K562 (cell line): ENCODE results near the gene KCNJ11. TPM values are rescaled to one million over a fixed set of nuclear protein-coding genes. Genes with fewer than 3 reads are reported as not detected.
A peak's percentile ranks its signal among the peaks of the same experiment; 100 is the strongest.

ENCODE experiments used
- ARID4B ChIP-seq: sonication (generic); formaldehyde crosslinking; IDR thresholded peaks from 2 replicates; pipeline ENCODE4 v1.8.0; 2022; ENCODE audit warnings: mild to moderate bottlenecking, missing genetic modification reagents
- IRF2 ChIP-seq: sonication (generic); formaldehyde crosslinking; IDR thresholded peaks from 2 replicates; pipeline ENCODE4 v1.8.1; 2022; ENCODE audit warnings: mild to moderate bottlenecking, missing genetic modification reagents
- JUN ChIP-seq, 2 experiments: sonication (generic) in 1 of 2; formaldehyde crosslinking in 1 of 2; IDR thresholded peaks; 2 replicates each; pipeline versions ENCODE4 v1.6.1 to v1.8.0; 2012 to 2022; ENCODE audit warnings: borderline replicate concordance in 2 of 2, mild to moderate bottlenecking in 2 of 2, improper control_type of control experiment in 1 of 2, low read depth in 1 of 2, low read length in 1 of 2, missing genetic modification reagents in 1 of 2
- TCF7L2 ChIP-seq: fragments of 150-350 bp; IDR thresholded peaks from 2 replicates; pipeline ENCODE4 v1.6.1; 2016; ENCODE audit warnings: low read depth, mild to moderate bottlenecking, low read length, moderate library complexity
- ZBTB40 ChIP-seq, 2 experiments: fragments of 450-650 bp in 1 of 2; sonication (generic) in 1 of 2; formaldehyde crosslinking in 1 of 2; IDR thresholded peaks; 2 replicates each; pipeline versions ENCODE4 v1.7.1 to v1.9.0; 2016 to 2022; ENCODE audit warnings: inconsistent platforms in 1 of 2, mild to moderate bottlenecking in 1 of 2, missing genetic modification reagents in 1 of 2
- polyA plus RNA-seq, 8 experiments: library from polyadenylated mRNA; depleted of rRNA in 4 of 8; stranded (reverse) in 5 of 8; unstranded in 3 of 8; fragments of >200 nt; fragmentation: Nextera tagmentation in 2 of 8; fragmentation: Illumina TruSeq in 1 of 8; extraction: Ambion mirVana in 2 of 8; extraction: Trizol in 1 of 8; gene quantifications; 2 replicates each; pipeline versions ENCODE4 v1.2.1 to v1.2.3, GENCODE V29; 2011 to 2014; ENCODE audit warnings: inconsistent platforms in 1 of 8, missing spikeins in 1 of 8
- total RNA-seq, 7 experiments: library from RNA; depleted of rRNA in 6 of 7; stranded (reverse); fragments of >200 nt in 6 of 7; fragmentation: Illumina TruSeq in 2 of 7; extraction: Trizol in 2 of 7; gene quantifications; 2 replicates each; pipeline versions ENCODE4 v1.2.1 to v1.2.3, GENCODE V29; 2011 to 2021; ENCODE audit warnings: low replicate concordance in 1 of 7
- TF ChIP-seq, protein P1 (sequence below): conservative IDR thresholded peaks from 2 replicates; pipeline ENCODE4 v1.6.1; 2011; ENCODE audit warnings: low read depth, mild to moderate bottlenecking, low read length; ENCODE audit not compliant: control insufficient read depth
- TF ChIP-seq, protein P2 (sequence below), 2 experiments: IDR thresholded peaks; 2 replicates each; pipeline ENCODE4 v1.6.1; 2011; ENCODE audit warnings: borderline replicate concordance in 1 of 2, control low read depth in 1 of 2, low read depth in 1 of 2, low read length in 1 of 2, mild to moderate bottlenecking in 1 of 2, mixed read lengths in 1 of 2, moderate library complexity in 1 of 2; ENCODE audit not compliant: insufficient read depth in 1 of 2, insufficient read length in 1 of 2, poor library complexity in 1 of 2, severe bottlenecking in 1 of 2; ENCODE audit errors: extremely low read depth in 1 of 2

Gene KCNJ11
- total and polyA plus RNA-seq, 9 of the 15 experiments (the other 6 are each of a cell fraction or from before 2014, with no cell fraction given) = 0.54 to 3.7 (median 0.86) TPM; not detected in 2

GRCh38 chr11:17386331-17387084, 2.0 kb downstream of the KCNJ11 start (continued):
- TF ChIP-seq ARID4B (CRISPR knock-in tag) (no peak), IRF2 (CRISPR knock-in tag) (no peak), JUN (IDR thresholded peaks at IDR 0.05; ENCODE audit: borderline replicate concordance, low read depth, low read length) (0 out of 2 replicates have a peak, but pooled peaks have one; percentile 6), JUN (CRISPR knock-in tag; IDR thresholded peaks at IDR 0.05; ENCODE audit: borderline replicate concordance) (0 out of 2 replicates have a peak, but pooled peaks have one; percentile 49), ZBTB40 (IDR thresholded peaks at IDR 0.05) (no peak), ZBTB40 (CRISPR knock-in tag; IDR thresholded peaks at IDR 0.05) (peak; percentile 38; the same call in 1 of the 2 replicates), TCF7L2 (no peak)
- TF ChIP-seq, protein P1, sequence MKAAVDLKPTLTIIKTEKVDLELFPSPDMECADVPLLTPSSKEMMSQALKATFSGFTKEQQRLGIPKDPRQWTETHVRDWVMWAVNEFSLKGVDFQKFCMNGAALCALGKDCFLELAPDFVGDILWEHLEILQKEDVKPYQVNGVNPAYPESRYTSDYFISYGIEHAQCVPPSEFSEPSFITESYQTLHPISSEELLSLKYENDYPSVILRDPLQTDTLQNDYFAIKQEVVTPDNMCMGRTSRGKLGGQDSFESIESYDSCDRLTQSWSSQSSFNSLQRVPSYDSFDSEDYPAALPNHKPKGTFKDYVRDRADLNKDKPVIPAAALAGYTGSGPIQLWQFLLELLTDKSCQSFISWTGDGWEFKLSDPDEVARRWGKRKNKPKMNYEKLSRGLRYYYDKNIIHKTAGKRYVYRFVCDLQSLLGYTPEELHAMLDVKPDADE = no peak
- TF ChIP-seq, protein P2, sequence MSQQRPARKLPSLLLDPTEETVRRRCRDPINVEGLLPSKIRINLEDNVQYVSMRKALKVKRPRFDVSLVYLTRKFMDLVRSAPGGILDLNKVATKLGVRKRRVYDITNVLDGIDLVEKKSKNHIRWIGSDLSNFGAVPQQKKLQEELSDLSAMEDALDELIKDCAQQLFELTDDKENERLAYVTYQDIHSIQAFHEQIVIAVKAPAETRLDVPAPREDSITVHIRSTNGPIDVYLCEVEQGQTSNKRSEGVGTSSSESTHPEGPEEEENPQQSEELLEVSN (IDR thresholded peaks at IDR 0.05; ENCODE audit: borderline replicate concordance in 1 of 2, extremely low read depth in 1 of 2, insufficient read depth in 1 of 2, insufficient read length in 1 of 2, low read depth in 1 of 2, low read length in 1 of 2, poor library complexity in 1 of 2, severe bottlenecking in 1 of 2) = peak; percentile 17 to 74
